K562 (cell line): ENCODE results near the gene CCDC85B. TPM values are rescaled to one million over a fixed set of nuclear protein-coding genes. Genes with fewer than 3 reads are reported as not detected.

Source experiments
- BDP1 ChIP-seq: IDR thresholded peaks from 3 replicates; pipeline ENCODE4 v1.6.1; 2011; ENCODE audit not compliant: insufficient read length, insufficient read depth
- ETS2 ChIP-seq: IDR thresholded peaks from 2 replicates; pipeline ENCODE4 v1.6.1; 2016; ENCODE audit warnings: borderline replicate concordance, missing genetic modification characterization, mild to moderate bottlenecking, moderate library complexity, missing compliant biosample characterization; ENCODE audit not compliant: poor library complexity, severe bottlenecking
- KDM4B ChIP-seq, 2 experiments: fragments of 450-650 bp in 1 of 2; sonication (generic) in 1 of 2; IDR thresholded peaks; 2 replicates each; pipeline ENCODE4 v1.6.1; 2016 to 2017; ENCODE audit warnings: borderline replicate concordance in 2 of 2, antibody characterized with exemption in 1 of 2, low read depth in 1 of 2, mild to moderate bottlenecking in 1 of 2
- MCM3 ChIP-seq: fragments of 450-650 bp; IDR thresholded peaks from 2 replicates; pipeline ENCODE4 v1.6.1; 2016
- SIN3A ChIP-seq, 2 experiments: fragments of 150-350 bp in 1 of 2; IDR thresholded peaks; 2 replicates each; pipeline ENCODE4 v1.6.1; 2011 to 2016; ENCODE audit warnings: borderline replicate concordance in 2 of 2, low read depth in 2 of 2, low read length in 2 of 2, mild to moderate bottlenecking in 2 of 2, moderate library complexity in 2 of 2; ENCODE audit not compliant: control insufficient read depth in 1 of 2
- ZC3H11A ChIP-seq: IDR thresholded peaks from 2 replicates; pipeline ENCODE4 v1.6.1; 2012; ENCODE audit warnings: low read depth, low read length, improper control_type of control experiment
- ZNF589 ChIP-seq: fragments of 200-800 bp; sonication (Bioruptor generic); IDR thresholded peaks from 2 replicates; pipeline ENCODE4 v1.6.1; 2016; ENCODE audit warnings: low read depth, missing genetic modification characterization, missing compliant biosample characterization
- polyA plus RNA-seq, 8 experiments: library from polyadenylated mRNA; depleted of rRNA in 4 of 8; stranded (reverse) in 5 of 8; unstranded in 3 of 8; fragments of >200 nt; fragmentation: Nextera tagmentation in 2 of 8; fragmentation: Illumina TruSeq in 1 of 8; extraction: Ambion mirVana in 2 of 8; extraction: Trizol in 1 of 8; gene quantifications; 2 replicates each; pipeline versions ENCODE4 v1.2.1 to v1.2.3, GENCODE V29; 2011 to 2014; ENCODE audit warnings: inconsistent platforms in 1 of 8, missing spikeins in 1 of 8
- total RNA-seq, 7 experiments: library from RNA; depleted of rRNA in 6 of 7; stranded (reverse); fragments of >200 nt in 6 of 7; fragmentation: Illumina TruSeq in 2 of 7; extraction: Trizol in 2 of 7; gene quantifications; 2 replicates each; pipeline versions ENCODE4 v1.2.1 to v1.2.3, GENCODE V29; 2011 to 2021; ENCODE audit warnings: low replicate concordance in 1 of 7
- TF ChIP-seq, protein P1 (sequence below): conservative IDR thresholded peaks from 2 replicates; pipeline ENCODE4 v1.6.1; 2011; ENCODE audit warnings: low read depth, mild to moderate bottlenecking, low read length; ENCODE audit not compliant: control insufficient read depth
- TF ChIP-seq, protein P2 (sequence below): fragments of 450-650 bp; IDR thresholded peaks from 2 replicates; pipeline ENCODE4 v1.6.1; 2016

The CCDC85B gene
- total and polyA plus RNA-seq, 9 of the 15 experiments (the other 6 are each of a cell fraction or from before 2014, with no cell fraction given): 0.14 to 138 (median 6.2) TPM

DNA sequence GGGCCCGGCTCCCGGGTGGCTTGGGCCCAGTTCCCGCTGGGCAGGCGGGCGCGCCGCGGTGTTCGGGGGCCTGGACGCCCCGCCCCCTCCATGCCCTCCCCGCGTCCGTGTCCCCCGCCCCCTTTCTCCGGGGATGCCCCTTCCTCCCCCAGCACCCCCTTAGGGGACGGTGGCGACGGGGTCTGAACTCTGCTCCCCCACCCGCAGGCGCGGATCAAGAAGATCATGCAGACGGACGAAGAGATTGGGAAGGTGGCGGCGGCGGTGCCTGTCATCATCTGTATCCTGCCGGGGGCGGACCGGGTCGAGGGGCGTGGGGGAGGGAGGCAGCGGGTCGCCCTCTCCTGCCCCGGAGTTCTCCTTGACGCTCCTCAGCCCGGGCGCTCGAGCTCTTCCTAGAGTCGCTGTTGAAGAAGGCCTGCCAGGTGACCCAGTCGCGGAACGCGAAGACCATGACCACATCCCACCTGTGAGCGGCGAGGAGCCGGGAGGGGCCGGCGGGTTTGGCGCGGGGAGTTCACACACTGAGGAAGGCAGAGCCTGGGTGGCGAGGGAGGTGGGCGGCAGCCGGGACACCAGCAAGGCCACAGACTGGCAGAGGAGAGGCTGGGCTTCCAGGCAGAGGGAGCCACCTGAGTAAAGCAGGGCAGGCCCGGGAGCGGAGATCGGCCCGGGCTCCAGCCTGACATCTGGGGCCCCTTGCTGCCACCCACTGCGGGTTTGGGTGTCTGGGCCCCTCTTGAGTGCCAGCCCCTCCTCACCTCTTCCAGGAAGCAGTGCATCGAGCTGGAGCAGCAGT, 29.3 kb downstream of the CCDC85B start (continued):
- TF ChIP-seq, protein P1, sequence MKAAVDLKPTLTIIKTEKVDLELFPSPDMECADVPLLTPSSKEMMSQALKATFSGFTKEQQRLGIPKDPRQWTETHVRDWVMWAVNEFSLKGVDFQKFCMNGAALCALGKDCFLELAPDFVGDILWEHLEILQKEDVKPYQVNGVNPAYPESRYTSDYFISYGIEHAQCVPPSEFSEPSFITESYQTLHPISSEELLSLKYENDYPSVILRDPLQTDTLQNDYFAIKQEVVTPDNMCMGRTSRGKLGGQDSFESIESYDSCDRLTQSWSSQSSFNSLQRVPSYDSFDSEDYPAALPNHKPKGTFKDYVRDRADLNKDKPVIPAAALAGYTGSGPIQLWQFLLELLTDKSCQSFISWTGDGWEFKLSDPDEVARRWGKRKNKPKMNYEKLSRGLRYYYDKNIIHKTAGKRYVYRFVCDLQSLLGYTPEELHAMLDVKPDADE: peak; percentile 58; the same call in 1 of the 2 replicates
- TF ChIP-seq BDP1 (no peak), MCM3 (no peak), KDM4B (IDR thresholded peaks at IDR 0.05; ENCODE audit: borderline replicate concordance in 2 of 2, low read depth in 1 of 2) (0 out of 4 replicates have a peak, but pooled peaks of 1 of the 2 experiments have one; percentile 2), ZC3H11A (no peak), ETS2 (tag) (peak; percentile 4), ZNF589 (CRISPR knock-in tag) (0 out of 2 replicates have a peak, but pooled peaks have one; percentile 45), SIN3A (IDR thresholded peaks at IDR 0.05; ENCODE audit: borderline replicate concordance in 2 of 2, control insufficient read depth in 1 of 2, low read depth in 2 of 2, low read length in 2 of 2) (peak in 1 of 2 experiments; percentile 52; a peak in 1 of 4 replicates)
- TF ChIP-seq, protein P2, sequence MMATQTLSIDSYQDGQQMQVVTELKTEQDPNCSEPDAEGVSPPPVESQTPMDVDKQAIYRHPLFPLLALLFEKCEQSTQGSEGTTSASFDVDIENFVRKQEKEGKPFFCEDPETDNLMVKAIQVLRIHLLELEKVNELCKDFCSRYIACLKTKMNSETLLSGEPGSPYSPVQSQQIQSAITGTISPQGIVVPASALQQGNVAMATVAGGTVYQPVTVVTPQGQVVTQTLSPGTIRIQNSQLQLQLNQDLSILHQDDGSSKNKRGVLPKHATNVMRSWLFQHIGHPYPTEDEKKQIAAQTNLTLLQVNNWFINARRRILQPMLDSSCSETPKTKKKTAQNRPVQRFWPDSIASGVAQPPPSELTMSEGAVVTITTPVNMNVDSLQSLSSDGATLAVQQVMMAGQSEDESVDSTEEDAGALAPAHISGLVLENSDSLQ: 0 out of 2 replicates have a peak, but pooled peaks have one; percentile 26
